Keratinocyte (primary cell): ENCODE data around the gene TIMM10B.

Source experiments
- EZH2 ChIP-seq: IDR thresholded peaks from one replicate; pipeline ENCODE4 v1.6.1; 2012; ENCODE audit warnings: inconsistent platforms, mild to moderate bottlenecking, low read length, moderate library complexity
- TF ChIP-seq, protein P1 (sequence below), 3 experiments: IDR thresholded peaks in 1 of 3; conservative IDR thresholded peaks in 1 of 3; optimal IDR thresholded peaks in 1 of 3; 2 replicates in 2 of 3; 3 replicates in 1 of 3; pipeline versions ENCODE3 to v1.5.1; 2011; ENCODE audit warnings: low read length in 3 of 3, mild to moderate bottlenecking in 3 of 3, moderate library complexity in 2 of 3, control low read depth in 1 of 3, inconsistent platforms in 1 of 3; ENCODE audit not compliant: insufficient read depth in 2 of 3; ENCODE audit errors: extremely low read depth in 1 of 3

DNA sequence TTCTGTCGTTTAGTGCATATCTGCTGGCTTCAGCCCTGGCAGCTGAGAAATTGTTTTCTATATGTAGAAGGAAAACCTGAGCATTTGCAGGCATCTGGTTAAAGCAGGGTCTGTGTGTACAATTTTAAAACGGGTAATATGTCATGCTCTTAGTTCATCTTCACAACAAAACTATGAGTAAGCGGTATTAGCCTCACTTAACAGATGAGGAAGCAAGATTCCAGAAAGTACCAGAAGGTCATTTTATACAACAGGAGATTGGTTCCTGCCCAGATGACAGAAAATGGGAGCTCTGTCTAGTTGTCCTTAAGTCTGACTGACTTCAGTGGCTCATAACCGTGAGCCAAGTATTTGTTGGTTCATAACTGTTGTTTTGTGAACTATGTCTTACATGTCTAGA, 1.1 kb downstream of the TIMM10B start:
- TF ChIP-seq, protein P1, sequence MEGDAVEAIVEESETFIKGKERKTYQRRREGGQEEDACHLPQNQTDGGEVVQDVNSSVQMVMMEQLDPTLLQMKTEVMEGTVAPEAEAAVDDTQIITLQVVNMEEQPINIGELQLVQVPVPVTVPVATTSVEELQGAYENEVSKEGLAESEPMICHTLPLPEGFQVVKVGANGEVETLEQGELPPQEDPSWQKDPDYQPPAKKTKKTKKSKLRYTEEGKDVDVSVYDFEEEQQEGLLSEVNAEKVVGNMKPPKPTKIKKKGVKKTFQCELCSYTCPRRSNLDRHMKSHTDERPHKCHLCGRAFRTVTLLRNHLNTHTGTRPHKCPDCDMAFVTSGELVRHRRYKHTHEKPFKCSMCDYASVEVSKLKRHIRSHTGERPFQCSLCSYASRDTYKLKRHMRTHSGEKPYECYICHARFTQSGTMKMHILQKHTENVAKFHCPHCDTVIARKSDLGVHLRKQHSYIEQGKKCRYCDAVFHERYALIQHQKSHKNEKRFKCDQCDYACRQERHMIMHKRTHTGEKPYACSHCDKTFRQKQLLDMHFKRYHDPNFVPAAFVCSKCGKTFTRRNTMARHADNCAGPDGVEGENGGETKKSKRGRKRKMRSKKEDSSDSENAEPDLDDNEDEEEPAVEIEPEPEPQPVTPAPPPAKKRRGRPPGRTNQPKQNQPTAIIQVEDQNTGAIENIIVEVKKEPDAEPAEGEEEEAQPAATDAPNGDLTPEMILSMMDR (optimal IDR thresholded peaks at IDR 0.05 in 1 of 3, IDR thresholded peaks at IDR 0.05 in 1 of 3, conservative IDR thresholded peaks at IDR 0.05 in 1 of 3; ENCODE audit: extremely low read depth in 1 of 3, insufficient read depth in 2 of 3, low read length in 3 of 3): no peak
- TF ChIP-seq EZH2: no peak
